ENCODE results near the gene ABTB2.

- TF ChIP-seq POLR2A (IDR thresholded peaks at IDR 0.05; ENCODE audit: low read length) (no peak), GATA1 (IDR thresholded peaks at IDR 0.05; ENCODE audit: low read depth, low read length) (no peak)
These were observed 1.7 kb downstream of the ABTB2 start for GRCh38 chr11:34356130-34356529.
